Progenitor cell of endocrine pancreas (in vitro differentiated cells): ENCODE results near the gene HERC4. TPM values are rescaled to one million over a fixed set of nuclear protein-coding genes. Genes with fewer than 3 reads are reported as not detected.

ENCODE experiments used
- DNase-seq: peaks from one replicate; pipeline ENCODE4 v3.0.0; 2021; ENCODE audit warnings: low spot score; ENCODE audit not compliant: unreplicated experiment
- H3K27ac Mint-ChIP-seq: 2 replicates; pipeline ENCODE4 v1.8.0; 2021; ENCODE audit warnings: mild to moderate bottlenecking, moderate library complexity, mixed read lengths
- H3K27me3 Mint-ChIP-seq: 2 replicates; pipeline ENCODE4 v1.8.0; 2021; ENCODE audit warnings: mixed read lengths
- H3K36me3 Mint-ChIP-seq: 2 replicates; pipeline ENCODE4 v1.8.0; 2022; ENCODE audit warnings: mixed read lengths; ENCODE audit not compliant: insufficient read depth
- H3K4me1 Mint-ChIP-seq: 2 replicates; pipeline ENCODE4 v1.8.0; 2021; ENCODE audit warnings: low read depth, mixed read lengths
- H3K4me3 Mint-ChIP-seq: 2 replicates; pipeline ENCODE4 v1.8.0; 2021; ENCODE audit warnings: low read depth, mild to moderate bottlenecking, moderate library complexity, mixed read lengths
- H3K9me3 Mint-ChIP-seq: 2 replicates; pipeline ENCODE4 v1.8.0; 2021; ENCODE audit warnings: low read depth, mixed read lengths
- CTCF ChIP-seq: fragments of 200-600 bp; sonication (generic); IDR thresholded peaks from one replicate; pipeline ENCODE4 v1.5.0; 2021; ENCODE audit warnings: antibody characterized with exemption, mild to moderate bottlenecking; ENCODE audit not compliant: unreplicated experiment
- total RNA-seq: library from RNA; stranded (reverse); gene quantifications from 2 replicates; pipeline ENCODE4 v1.2.1, GENCODE V29; 2021

HERC4 gene
- total RNA-seq, 1 donor from 2014 or later = 62.1 TPM

- Mint-ChIP-seq H3K36me3 (no peaks in the 10 kb centered on the region), H3K4me1 (no peaks in the 10 kb centered on the region), H3K9me3 (no peaks in the 10 kb centered on the region), H3K27ac (no peak overlapping the region), H3K4me3 (no peak overlapping the region), H3K27me3 (no peaks in the 10 kb centered on the region)
- no peak for DNase-seq
- TF ChIP-seq CTCF = no peak
Observed at GRCh38 chr10:68092512-68092911, 17.4 kb upstream of the HERC4 start.

GRCh38 chr10:68090586-68090985, 15.5 kb upstream of the HERC4 start:
- no peaks in the 10 kb centered on the region for H3K27me3 Mint-ChIP-seq
- H3K9me3 Mint-ChIP-seq = no peaks in the 10 kb centered on the region
- no peak for DNase-seq
- no peaks in the 10 kb centered on the region for H3K36me3 Mint-ChIP-seq
- H3K27ac Mint-ChIP-seq = no peak overlapping the region
- no peaks in the 10 kb centered on the region for H3K4me1 Mint-ChIP-seq
- no peak overlapping the region for H3K4me3 Mint-ChIP-seq
- no peak for TF ChIP-seq CTCF

- no peak for TF ChIP-seq CTCF
- Mint-ChIP-seq H3K4me3 (no peak overlapping the region), H3K4me1 (no peaks in the 10 kb centered on the region), H3K27ac (no peak overlapping the region), H3K36me3 (no peaks in the 10 kb centered on the region), H3K27me3 (no peaks in the 10 kb centered on the region), H3K9me3 (no peaks in the 10 kb centered on the region)
- DNase-seq = no peak
Observed at GRCh38 chr10:68088740-68089139, 13.7 kb upstream of the HERC4 start.

GRCh38 chr10:68087685-68088401, 12.8 kb upstream of the HERC4 start:
- Mint-ChIP-seq H3K27me3 (no peaks in the 10 kb centered on the region), H3K36me3 (no peaks in the 10 kb centered on the region), H3K27ac (no peak overlapping the region), H3K4me3 (no peak overlapping the region), H3K4me1 (no peaks in the 10 kb centered on the region), H3K9me3 (no peaks in the 10 kb centered on the region)
- TF ChIP-seq CTCF = no peak
- no peak for DNase-seq

GRCh38 chr10:68086910-68087684, 12.0 kb upstream of the HERC4 start:
- Mint-ChIP-seq H3K4me3 (no peak overlapping the region), H3K4me1 (no peaks in the 10 kb centered on the region), H3K9me3 (no peaks in the 10 kb centered on the region), H3K27me3 (peaks cover 3% of the 10 kb centered on the region), H3K36me3 (no peaks in the 10 kb centered on the region), H3K27ac (no peak overlapping the region)
- no peak for DNase-seq
- no peak for TF ChIP-seq CTCF
